Karpas-422 (cell line): Measurements from ENCODE around the gene ALDH4A1. TPM values are rescaled to one million over a fixed set of nuclear protein-coding genes. Genes with fewer than 3 reads are reported as not detected.

Source experiments
- DNase-seq: peaks from one replicate; pipeline ENCODE4 v3.0.0-alpha.2; 2015
- H2AFZ ChIP-seq: fragments of 200-600 bp; sonication (generic); 2 replicates; pipeline ENCODE4 v1.6.1; 2014; ENCODE audit warnings: antibody characterized with exemption, low read length, mixed read lengths
- H3K27ac ChIP-seq: fragments of 200-600 bp; sonication (generic); 2 replicates; pipeline ENCODE4 v1.5.1; 2014; ENCODE audit warnings: mild to moderate bottlenecking, low read length, moderate library complexity
- H3K27me3 ChIP-seq: fragments of 200-600 bp; sonication (generic); 2 replicates; pipeline ENCODE4 v1.6.1; 2014; ENCODE audit warnings: low read length, mixed read lengths
- H3K36me3 ChIP-seq: fragments of 200-600 bp; sonication (generic); 2 replicates; pipeline ENCODE4 v1.6.1; 2014; ENCODE audit warnings: low read length, mixed read lengths; ENCODE audit not compliant: insufficient read depth
- H3K4me1 ChIP-seq: fragments of 200-600 bp; sonication (generic); 2 replicates; pipeline ENCODE4 v1.6.1; 2014; ENCODE audit warnings: mild to moderate bottlenecking, low read length, mixed read lengths
- H3K4me2 ChIP-seq: fragments of 200-600 bp; sonication (generic); 2 replicates; pipeline ENCODE4 v1.6.1; 2014; ENCODE audit warnings: low read length, low read depth, mild to moderate bottlenecking; ENCODE audit not compliant: poor library complexity, severe bottlenecking
- H3K4me3 ChIP-seq: fragments of 200-600 bp; sonication (generic); 2 replicates; pipeline ENCODE4 v1.5.1; 2014; ENCODE audit warnings: mild to moderate bottlenecking, antibody characterized with exemption, low read length, mixed read lengths
- H3K79me2 ChIP-seq: fragments of 200-600 bp; sonication (generic); 2 replicates; pipeline ENCODE4 v1.6.1; 2014; ENCODE audit warnings: mild to moderate bottlenecking, low read length, mixed read lengths
- H3K9ac ChIP-seq: fragments of 200-600 bp; sonication (generic); 2 replicates; pipeline ENCODE4 v1.6.0; 2014; ENCODE audit warnings: low read length
- H3K9me2 ChIP-seq: fragments of 200-600 bp; sonication (generic), shearing (Covaris generic); replicated peaks from 2 replicates; pipeline ENCODE4 v1.6.0; 2014; ENCODE audit warnings: mild to moderate bottlenecking, low read length, moderate library complexity; ENCODE audit not compliant: insufficient read depth
- H3K9me3 ChIP-seq: fragments of 300-700, 200-600 bp; sonication (generic); 2 replicates; pipeline ENCODE4 v1.6.1; 2014; ENCODE audit warnings: low read length, mixed read lengths
- H4K20me1 ChIP-seq: fragments of 200-600 bp; sonication (generic); 2 replicates; pipeline ENCODE4 v1.6.1; 2014; ENCODE audit warnings: mild to moderate bottlenecking, antibody characterized with exemption, low read length, low read depth; ENCODE audit not compliant: insufficient read depth
- total RNA-seq: library from RNA; depleted of rRNA; stranded (reverse); fragments of >200 nt; shearing (Covaris generic); gene quantifications from 2 replicates; pipeline ENCODE4 v1.2.3, GENCODE V29; 2014; ENCODE audit warnings: low replicate concordance

Gene ALDH4A1
- total RNA-seq, 1 experiment from 2014 or later = not detected

DNA sequence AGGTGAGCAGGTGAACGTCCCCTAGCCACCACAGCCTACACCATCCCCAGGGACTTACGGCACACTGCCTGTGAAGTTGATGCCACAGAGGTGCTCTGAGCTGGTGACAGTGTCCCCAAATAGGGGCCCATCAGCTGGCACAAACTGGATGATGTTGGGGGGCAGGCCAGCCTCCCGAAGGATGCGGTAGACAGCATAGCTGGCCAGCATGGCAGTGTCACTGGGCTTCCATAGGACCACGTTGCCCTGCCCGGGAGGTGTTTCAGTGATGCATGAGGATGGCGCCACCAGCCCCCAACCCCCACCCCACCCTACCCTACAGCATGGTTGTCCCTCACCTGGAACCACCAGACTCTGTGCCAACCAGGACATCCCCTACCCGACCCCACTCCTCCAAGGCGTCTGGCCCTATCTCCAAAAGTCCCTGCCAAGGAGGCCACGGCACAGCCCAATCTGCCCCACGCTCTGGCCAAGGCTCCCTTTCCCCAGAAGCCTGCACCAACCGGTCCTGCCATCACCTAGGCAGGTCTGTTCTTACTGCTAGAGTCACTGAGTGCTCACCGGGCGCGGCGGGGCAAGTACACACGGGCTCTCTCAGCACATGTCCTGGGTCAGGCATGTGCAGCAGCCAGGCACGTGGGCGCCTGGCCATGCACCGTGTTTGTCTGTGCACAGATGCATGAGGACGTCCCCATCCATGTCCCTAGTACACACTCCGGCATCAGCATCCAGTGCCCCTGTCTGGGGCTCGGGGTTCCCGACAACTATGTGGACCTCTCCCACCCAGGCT is 20.5 kb downstream of the ALDH4A1 start:
- no peak for DNase-seq
- H3K4me2 ChIP-seq = no peak overlapping the region
- H3K79me2 ChIP-seq = no peaks in the 10 kb centered on the region
- H2AFZ ChIP-seq = no peak overlapping the region
- H4K20me1 ChIP-seq = no peaks in the 10 kb centered on the region
- H3K9me2 ChIP-seq = no peaks in the 10 kb centered on the region
- H3K9ac ChIP-seq = no peak overlapping the region
- H3K4me3 ChIP-seq = no peak overlapping the region
- H3K36me3 ChIP-seq = no peaks in the 10 kb centered on the region
- no peaks in the 10 kb centered on the region for H3K9me3 ChIP-seq
- no peaks in the 10 kb centered on the region for H3K4me1 ChIP-seq
- H3K27ac ChIP-seq = no peak overlapping the region
- no peaks in the 10 kb centered on the region for H3K27me3 ChIP-seq

DNA sequence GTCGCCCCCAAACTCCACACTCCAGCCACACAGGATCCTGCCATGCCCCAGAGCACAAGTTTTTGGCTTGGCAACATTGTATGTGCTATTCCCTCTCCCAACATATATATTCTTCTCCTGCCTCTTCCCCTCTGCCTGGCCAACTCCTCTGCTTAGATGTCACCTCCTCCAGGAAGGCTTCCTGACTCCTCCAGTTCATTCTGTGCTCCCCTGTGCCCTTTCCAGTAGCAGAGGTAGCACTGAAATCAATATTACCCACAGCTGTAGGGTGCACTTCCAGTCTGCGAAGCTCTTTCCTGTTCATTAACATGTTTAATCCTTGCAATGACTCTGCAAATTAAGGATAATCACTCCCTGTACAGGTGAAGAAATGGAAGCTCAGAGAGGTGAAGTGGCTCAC is 21.2 kb downstream of the ALDH4A1 start:
- no peaks in the 10 kb centered on the region for H3K4me1 ChIP-seq
- H3K4me2 ChIP-seq = no peak overlapping the region
- no peak overlapping the region for H3K9ac ChIP-seq
- H2AFZ ChIP-seq = no peak overlapping the region
- no peaks in the 10 kb centered on the region for H3K27me3 ChIP-seq
- no peak overlapping the region for H3K4me3 ChIP-seq
- no peak for DNase-seq
- no peaks in the 10 kb centered on the region for H3K36me3 ChIP-seq
- no peaks in the 10 kb centered on the region for H4K20me1 ChIP-seq
- H3K79me2 ChIP-seq = no peaks in the 10 kb centered on the region
- H3K9me3 ChIP-seq = no peaks in the 10 kb centered on the region
- H3K27ac ChIP-seq = no peak overlapping the region
- H3K9me2 ChIP-seq = no peaks in the 10 kb centered on the region

DNA sequence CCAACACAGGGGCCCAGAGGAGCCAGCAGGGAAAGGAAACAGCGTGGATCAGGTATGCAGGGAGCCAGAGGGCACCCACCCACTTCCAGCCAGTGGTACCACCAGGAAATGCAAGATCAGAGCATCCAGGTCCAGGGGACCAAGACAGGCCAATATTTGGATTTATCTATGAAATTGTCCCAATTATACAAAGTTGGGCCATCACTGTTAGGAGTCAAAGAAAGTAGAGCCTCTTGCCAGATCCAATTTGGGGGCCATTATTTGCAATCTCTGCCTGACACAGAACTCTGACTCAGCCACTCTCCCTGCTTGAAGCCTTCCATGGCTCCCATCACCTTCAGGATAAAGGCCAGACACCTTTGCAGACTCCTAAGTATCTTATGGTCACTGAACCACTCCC is 21.8 kb downstream of the ALDH4A1 start:
- no peak for DNase-seq
- H4K20me1 ChIP-seq = no peaks in the 10 kb centered on the region
- H3K4me2 ChIP-seq = no peak overlapping the region
- H3K9ac ChIP-seq = no peak overlapping the region
- no peak overlapping the region for H2AFZ ChIP-seq
- H3K27me3 ChIP-seq = no peaks in the 10 kb centered on the region
- no peak overlapping the region for H3K27ac ChIP-seq
- no peaks in the 10 kb centered on the region for H3K9me3 ChIP-seq
- H3K4me1 ChIP-seq = no peaks in the 10 kb centered on the region
- H3K9me2 ChIP-seq = no peaks in the 10 kb centered on the region
- no peak overlapping the region for H3K4me3 ChIP-seq
- no peaks in the 10 kb centered on the region for H3K79me2 ChIP-seq
- no peaks in the 10 kb centered on the region for H3K36me3 ChIP-seq

DNA sequence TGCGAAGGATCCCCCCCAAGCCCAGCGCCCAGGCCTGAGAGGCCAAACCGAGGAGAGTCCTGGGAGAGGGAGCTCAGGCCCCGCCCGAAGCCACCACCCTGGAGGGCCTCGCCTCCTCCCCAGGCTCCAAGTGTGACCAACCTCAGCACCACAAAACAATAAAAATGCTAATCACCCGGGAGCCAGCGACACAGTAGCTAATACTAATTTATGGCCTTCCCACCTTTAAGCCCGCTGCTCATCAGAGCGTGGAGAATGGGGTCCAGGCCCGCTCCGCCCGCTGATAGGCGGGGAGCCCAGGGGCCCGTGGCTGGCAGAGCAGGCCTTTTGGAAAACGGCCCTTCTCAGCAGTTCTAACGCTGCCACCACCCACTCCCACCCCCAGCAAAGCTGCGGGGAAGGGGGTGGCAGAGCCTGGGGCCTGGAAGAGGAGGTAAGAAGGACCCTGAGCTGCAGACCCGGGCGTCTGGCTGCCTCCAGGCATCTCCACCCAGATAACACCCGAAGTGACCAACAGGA is 22.5 kb downstream of the ALDH4A1 start:
- no peak for DNase-seq
- no peak overlapping the region for H3K27ac ChIP-seq
- H3K9ac ChIP-seq = no peak overlapping the region

DNA sequence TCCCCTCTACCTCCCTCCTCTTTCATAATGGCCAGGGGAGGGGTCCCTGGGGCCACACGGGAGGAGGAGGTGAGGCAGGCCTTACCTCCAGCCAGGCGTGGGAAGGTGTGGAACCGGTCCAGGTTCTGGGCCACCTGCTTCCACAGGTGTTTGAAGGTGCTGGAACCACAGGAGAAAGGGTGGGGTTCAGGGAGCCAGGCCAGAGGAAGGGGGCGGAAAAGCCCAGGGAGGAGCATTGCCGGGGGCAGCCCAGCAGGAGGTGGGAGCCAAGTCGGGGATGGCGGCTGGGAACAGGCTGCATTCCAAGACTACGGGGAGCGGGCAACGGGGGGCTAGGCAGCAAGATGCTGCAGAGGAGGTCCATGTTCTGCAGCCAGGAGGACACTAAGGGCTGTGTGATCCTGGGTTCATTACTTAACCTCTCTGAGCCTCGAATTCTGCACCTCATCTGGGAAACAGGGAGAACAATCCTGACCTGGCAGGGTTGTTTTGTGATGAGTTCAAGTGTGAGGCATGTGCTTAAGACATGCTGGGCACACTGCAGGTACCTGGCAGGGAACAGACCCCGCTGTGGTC is 23.1 kb downstream of the ALDH4A1 start:
- no peaks in the 10 kb centered on the region for H3K27me3 ChIP-seq
- no peaks in the 10 kb centered on the region for H3K4me1 ChIP-seq
- H3K4me3 ChIP-seq = no peak overlapping the region
- H3K9ac ChIP-seq = no peak overlapping the region
- no peaks in the 10 kb centered on the region for H4K20me1 ChIP-seq
- no peak overlapping the region for H2AFZ ChIP-seq
- no peak overlapping the region for H3K27ac ChIP-seq
- H3K9me2 ChIP-seq = no peaks in the 10 kb centered on the region
- no peak for DNase-seq
- no peaks in the 10 kb centered on the region for H3K9me3 ChIP-seq
- H3K79me2 ChIP-seq = no peaks in the 10 kb centered on the region
- no peaks in the 10 kb centered on the region for H3K36me3 ChIP-seq
- no peak overlapping the region for H3K4me2 ChIP-seq

More for the DNA sequence above, 22.5 kb downstream of the ALDH4A1 start:
- H4K20me1 ChIP-seq = no peaks in the 10 kb centered on the region
- no peaks in the 10 kb centered on the region for H3K9me3 ChIP-seq
- no peaks in the 10 kb centered on the region for H3K4me1 ChIP-seq
- no peak overlapping the region for H2AFZ ChIP-seq
- no peak overlapping the region for H3K4me3 ChIP-seq
- H3K9me2 ChIP-seq = no peaks in the 10 kb centered on the region
- H3K36me3 ChIP-seq = no peaks in the 10 kb centered on the region
- no peaks in the 10 kb centered on the region for H3K79me2 ChIP-seq
- H3K27me3 ChIP-seq = no peaks in the 10 kb centered on the region
- no peak overlapping the region for H3K4me2 ChIP-seq

DNA sequence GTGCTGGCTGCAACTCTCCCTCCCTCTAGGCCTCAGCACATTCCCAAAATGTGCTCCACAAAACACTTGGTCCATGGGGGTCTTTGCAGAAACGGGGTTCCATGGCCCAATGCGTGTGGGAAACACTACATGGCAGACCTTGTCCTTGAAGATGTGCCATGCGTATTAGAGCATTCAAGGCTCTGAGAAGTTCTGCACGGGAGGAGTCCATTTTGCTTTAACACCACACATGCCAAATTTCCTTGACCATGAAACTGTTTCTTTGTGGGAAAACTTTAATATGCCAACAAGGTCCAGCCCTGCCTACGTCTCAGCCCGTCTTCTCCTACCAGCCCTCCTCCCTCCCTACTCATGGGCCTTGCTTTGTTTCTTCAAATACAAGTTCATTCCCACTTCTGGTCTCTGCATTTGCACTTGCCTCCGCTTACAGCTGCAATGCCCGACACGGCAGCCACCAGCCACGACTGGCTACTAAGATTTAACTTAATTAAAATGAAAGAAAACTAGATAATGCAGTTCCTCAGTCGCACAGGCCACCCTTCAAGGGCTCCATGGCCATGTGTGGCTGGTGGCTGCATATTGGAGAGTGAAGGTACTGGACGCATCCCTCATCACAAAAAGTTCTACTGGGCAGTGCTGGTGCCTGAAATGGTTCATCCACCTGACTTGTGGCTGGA is 23.7 kb downstream of the ALDH4A1 start:
- Histone ChIP-seq H3K4me1 (no peaks in the 10 kb centered on the region), H3K36me3 (no peaks in the 10 kb centered on the region), H2AFZ (no peak overlapping the region), H3K27me3 (no peaks in the 10 kb centered on the region), H3K9ac (no peak overlapping the region), H3K9me2 (no peaks in the 10 kb centered on the region), H4K20me1 (no peaks in the 10 kb centered on the region), H3K4me3 (no peak overlapping the region), H3K79me2 (no peaks in the 10 kb centered on the region), H3K4me2 (no peak overlapping the region), H3K27ac (no peak overlapping the region), H3K9me3 (no peaks in the 10 kb centered on the region)
- DNase-seq = no peak

DNA sequence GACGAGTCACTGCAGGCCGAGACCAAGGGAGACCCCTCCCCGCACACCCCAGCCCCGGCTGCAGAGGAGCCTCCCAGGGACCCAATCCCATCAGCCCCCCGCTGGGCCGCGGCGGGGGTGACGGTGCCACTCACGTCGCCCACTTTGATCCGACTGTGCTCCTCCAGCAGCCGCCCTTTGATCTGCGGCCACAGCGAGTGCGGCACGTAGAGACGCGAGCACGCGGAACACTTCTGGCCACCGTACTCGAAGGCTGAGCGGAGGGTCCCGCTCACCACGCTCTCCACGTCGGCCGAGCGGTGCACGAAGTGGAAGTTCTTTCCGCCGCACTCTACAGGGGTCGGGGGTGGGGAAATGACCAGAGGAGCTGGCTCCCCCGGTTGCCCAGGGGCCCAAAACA is 25.1 kb downstream of the ALDH4A1 start:
- no peaks in the 10 kb centered on the region for H3K27me3 ChIP-seq
- H3K9me3 ChIP-seq = no peaks in the 10 kb centered on the region

DNA sequence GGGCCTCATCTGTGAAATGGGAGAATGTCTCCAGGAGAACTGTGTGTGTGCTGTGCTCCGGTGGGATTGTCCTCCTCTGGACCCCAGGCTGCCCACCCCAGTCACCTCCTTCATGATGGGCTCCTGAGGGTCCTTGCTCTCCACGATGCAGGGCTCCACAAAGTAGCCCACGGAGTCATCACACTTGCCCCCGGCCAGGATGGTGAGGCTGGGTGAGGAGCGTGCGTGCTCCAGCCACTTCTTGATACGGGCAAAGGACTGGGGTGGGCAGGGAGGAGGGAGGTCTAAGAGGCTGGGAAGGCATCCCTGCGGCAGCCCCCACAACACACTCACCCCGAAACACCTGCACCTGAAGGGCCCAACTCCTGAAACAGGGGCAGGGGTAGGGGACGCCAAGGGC is 26.1 kb downstream of the ALDH4A1 start:
- Histone ChIP-seq H3K9me2 (no peaks in the 10 kb centered on the region), H3K9ac (no peak overlapping the region), H3K27ac (no peak overlapping the region), H3K4me1 (no peaks in the 10 kb centered on the region), H3K4me3 (no peak overlapping the region), H3K79me2 (no peaks in the 10 kb centered on the region), H4K20me1 (no peaks in the 10 kb centered on the region), H3K27me3 (no peaks in the 10 kb centered on the region), H2AFZ (no peak overlapping the region), H3K4me2 (no peak overlapping the region), H3K36me3 (no peaks in the 10 kb centered on the region), H3K9me3 (no peaks in the 10 kb centered on the region)
- DNase-seq = no peak

More for the DNA sequence above, 25.1 kb downstream of the ALDH4A1 start:
- Histone ChIP-seq H3K4me2 (no peak overlapping the region), H3K36me3 (no peaks in the 10 kb centered on the region), H3K4me1 (no peaks in the 10 kb centered on the region), H3K79me2 (no peaks in the 10 kb centered on the region), H4K20me1 (no peaks in the 10 kb centered on the region), H3K4me3 (no peak overlapping the region), H3K9ac (no peak overlapping the region), H3K27ac (no peak overlapping the region), H2AFZ (no peak overlapping the region), H3K9me2 (no peaks in the 10 kb centered on the region)
- no peak for DNase-seq
